SJSA1 (cell line): ENCODE data around the gene MED7. TPM values are rescaled to one million over a fixed set of nuclear protein-coding genes. Genes with fewer than 3 reads are reported as not detected.

Source experiments
- DNase-seq, 2 experiments: peaks; one replicate each; pipeline ENCODE4 v3.0.0-alpha.2; 2015 to 2020; ENCODE audit warnings: low spot score in 2 of 2, low read depth in 1 of 2
- H3K27ac ChIP-seq: fragments of 250-450 bp; sonication (Bioruptor Pico); 2 replicates; pipeline ENCODE4 v1.5.1; 2020; ENCODE audit warnings: mild to moderate bottlenecking, moderate library complexity
- H3K27me3 ChIP-seq: fragments of 250-450 bp; sonication (Bioruptor Pico); replicated peaks from 2 replicates; pipeline ENCODE4 v1.5.1; 2020; ENCODE audit warnings: mild to moderate bottlenecking, moderate library complexity
- H3K36me3 ChIP-seq: fragments of 250-450 bp; sonication (Bioruptor Pico); 2 replicates; pipeline ENCODE4 v1.5.1; 2020; ENCODE audit warnings: mild to moderate bottlenecking
- H3K4me1 ChIP-seq: fragments of 250-450 bp; sonication (Bioruptor Pico); replicated peaks from 2 replicates; pipeline ENCODE4 v1.6.1; 2021; ENCODE audit warnings: mild to moderate bottlenecking
- H3K4me3 ChIP-seq: fragments of 250-450 bp; sonication (Bioruptor Pico); 2 replicates; pipeline ENCODE4 v1.5.1; 2020; ENCODE audit warnings: mild to moderate bottlenecking
- H3K9me3 ChIP-seq: fragments of 250-450 bp; sonication (Bioruptor Pico); replicated peaks from 2 replicates; pipeline ENCODE4 v1.5.1; 2020; ENCODE audit warnings: mild to moderate bottlenecking
- total RNA-seq: library from RNA; depleted of rRNA; stranded (reverse); fragments of >200 nt; shearing (Covaris generic); gene quantifications from 2 replicates; pipeline ENCODE4 v1.2.3, GENCODE V29; 2014

The MED7 gene
- total RNA-seq, 1 experiment from 2014 or later: 22.8 TPM

- no peak for DNase-seq
- Histone ChIP-seq H3K27me3 (no peaks in the 10 kb centered on the region), H3K4me3 (no peak overlapping the region), H3K4me1 (peaks cover 3% of the 10 kb centered on the region), H3K27ac (no peak overlapping the region), H3K36me3 (no peaks in the 10 kb centered on the region), H3K9me3 (no peaks in the 10 kb centered on the region)
Observed at GRCh38 chr5:157172403-157172802, 29.7 kb upstream of the MED7 start.

GRCh38 chr5:157168286-157168685 is 25.6 kb upstream of the MED7 start:
- H3K27ac ChIP-seq: no peak overlapping the region
- peaks cover 5% of the 10 kb centered on the region for H3K4me1 ChIP-seq
- H3K4me3 ChIP-seq: no peak overlapping the region
- H3K27me3 ChIP-seq: no peaks in the 10 kb centered on the region
- H3K36me3 ChIP-seq: no peaks in the 10 kb centered on the region
- no peaks in the 10 kb centered on the region for H3K9me3 ChIP-seq
- no peak for DNase-seq

GRCh38 chr5:157167214-157167621 is 24.6 kb upstream of the MED7 start:
- Histone ChIP-seq H3K4me3 (no peak overlapping the region), H3K4me1 (peaks cover 5% of the 10 kb centered on the region), H3K27ac (0 out of 2 replicates have a peak overlapping the region, but pooled peaks have one; percentile 10), H3K27me3 (no peaks in the 10 kb centered on the region), H3K9me3 (no peaks in the 10 kb centered on the region), H3K36me3 (no peaks in the 10 kb centered on the region)
- DNase-seq: peak in 1 of 2 experiments; percentile 50

GRCh38 chr5:157166214-157167213 is 23.8 kb upstream of the MED7 start, which contains the start of gene GARIN3:
Gene GARIN3, minus strand, starts transcription at chr5:157166264. Its CDS starts 96 bp downstream, at chr5:157166168.
- Histone ChIP-seq H3K4me1 (peaks cover 5% of the 10 kb centered on the region), H3K36me3 (no peaks in the 10 kb centered on the region), H3K9me3 (no peaks in the 10 kb centered on the region), H3K27ac (no peak within 1 kb of the TSS), H3K4me3 (no peak within 1 kb of the TSS), H3K27me3 (no peaks in the 10 kb centered on the region)
- DNase-seq: no peak

- Histone ChIP-seq H3K36me3 (no peaks in the 10 kb centered on the region), H3K27ac (no peak overlapping the region), H3K27me3 (0 out of 2 replicates have a peak, but pooled peaks cover under 1% of the 10 kb centered on the region), H3K4me3 (no peak overlapping the region), H3K9me3 (no peaks in the 10 kb centered on the region), H3K4me1 (peaks cover 5% of the 10 kb centered on the region)
- no peak for DNase-seq
Observed at GRCh38 chr5:157165668-157166067, 23.0 kb upstream of the MED7 start.

GRCh38 chr5:157165261-157165660 is 22.6 kb upstream of the MED7 start:
- Histone ChIP-seq H3K4me3 (no peak overlapping the region), H3K4me1 (peaks cover 5% of the 10 kb centered on the region), H3K36me3 (no peaks in the 10 kb centered on the region), H3K9me3 (no peaks in the 10 kb centered on the region), H3K27me3 (0 out of 2 replicates have a peak, but pooled peaks cover 4% of the 10 kb centered on the region), H3K27ac (no peak overlapping the region)
- DNase-seq: no peak

GRCh38 chr5:157164521-157164920 is 21.9 kb upstream of the MED7 start:
- 0 out of 2 replicates have a peak, but pooled peaks cover 5% of the 10 kb centered on the region for H3K27me3 ChIP-seq
- no peaks in the 10 kb centered on the region for H3K9me3 ChIP-seq
- H3K4me1 ChIP-seq: peaks cover 5% of the 10 kb centered on the region
- no peak for DNase-seq
- H3K36me3 ChIP-seq: no peaks in the 10 kb centered on the region
- no peak overlapping the region for H3K4me3 ChIP-seq
- H3K27ac ChIP-seq: no peak overlapping the region

GRCh38 chr5:157162919-157163510 is 20.4 kb upstream of the MED7 start:
- no peaks in the 10 kb centered on the region for H3K9me3 ChIP-seq
- H3K4me1 ChIP-seq: peaks cover 5% of the 10 kb centered on the region
- no peaks in the 10 kb centered on the region for H3K36me3 ChIP-seq
- H3K27me3 ChIP-seq: 0 out of 2 replicates have a peak, but pooled peaks cover 5% of the 10 kb centered on the region
- no peak for DNase-seq
- H3K27ac ChIP-seq: no peak overlapping the region
- no peak overlapping the region for H3K4me3 ChIP-seq

GRCh38 chr5:157161996-157162395 is 19.3 kb upstream of the MED7 start:
- Histone ChIP-seq H3K4me3 (no peak overlapping the region), H3K27me3 (0 out of 2 replicates have a peak, but pooled peaks cover 5% of the 10 kb centered on the region), H3K4me1 (no peaks in the 10 kb centered on the region), H3K36me3 (no peaks in the 10 kb centered on the region), H3K9me3 (no peaks in the 10 kb centered on the region), H3K27ac (no peak overlapping the region)
- DNase-seq: no peak

- H3K4me1 ChIP-seq: no peaks in the 10 kb centered on the region
- H3K4me3 ChIP-seq: no peak overlapping the region
- no peak for DNase-seq
- 0 out of 2 replicates have a peak, but pooled peaks cover 5% of the 10 kb centered on the region for H3K27me3 ChIP-seq
- no peak overlapping the region for H3K27ac ChIP-seq
- no peaks in the 10 kb centered on the region for H3K36me3 ChIP-seq
- H3K9me3 ChIP-seq: no peaks in the 10 kb centered on the region
Observed at GRCh38 chr5:157160001-157160400, 17.3 kb upstream of the MED7 start.

GRCh38 chr5:157159209-157159751 is 16.6 kb upstream of the MED7 start:
- no peaks in the 10 kb centered on the region for H3K9me3 ChIP-seq
- H3K27ac ChIP-seq: no peak overlapping the region
- no peaks in the 10 kb centered on the region for H3K36me3 ChIP-seq
- DNase-seq: no peak
- no peaks in the 10 kb centered on the region for H3K4me1 ChIP-seq
- peaks cover 10% of the 10 kb centered on the region for H3K27me3 ChIP-seq
- H3K4me3 ChIP-seq: no peak overlapping the region

- Histone ChIP-seq H3K27ac (no peak overlapping the region), H3K27me3 (peaks cover 10% of the 10 kb centered on the region), H3K36me3 (no peaks in the 10 kb centered on the region), H3K4me3 (no peak overlapping the region), H3K4me1 (no peaks in the 10 kb centered on the region), H3K9me3 (no peaks in the 10 kb centered on the region)
- DNase-seq: no peak
Observed at GRCh38 chr5:157157293-157157891, 14.7 kb upstream of the MED7 start.

- no peaks in the 10 kb centered on the region for H3K4me1 ChIP-seq
- H3K9me3 ChIP-seq: no peaks in the 10 kb centered on the region
- H3K36me3 ChIP-seq: no peaks in the 10 kb centered on the region
- no peak for DNase-seq
- H3K27ac ChIP-seq: no peak overlapping the region
- H3K27me3 ChIP-seq: peaks cover 6% of the 10 kb centered on the region
- H3K4me3 ChIP-seq: no peak overlapping the region
Observed at GRCh38 chr5:157155297-157155696, 12.6 kb upstream of the MED7 start.
